HepG2 (cell line): ENCODE data around the gene IQCE. TPM values are rescaled to one million over a fixed set of nuclear protein-coding genes. Genes with fewer than 3 reads are reported as not detected.

ENCODE experiments used
- AFF4 ChIP-seq: sonication (generic); formaldehyde crosslinking; IDR thresholded peaks from 2 replicates; pipeline ENCODE4 v1.4.0; 2020; ENCODE audit warnings: missing genetic modification reagents
- CBFB ChIP-seq: sonication (generic); formaldehyde crosslinking; IDR thresholded peaks from 2 replicates; pipeline ENCODE4 v1.4.0; 2020; ENCODE audit warnings: missing genetic modification reagents
- CHD4 ChIP-seq: fragments of 200-600 bp; sonication (generic); IDR thresholded peaks from 2 replicates; pipeline ENCODE4 v1.7.0; 2017; ENCODE audit warnings: mild to moderate bottlenecking, low read length, borderline replicate concordance
- CREM ChIP-seq, 2 experiments: sonication (generic) in 1 of 2; formaldehyde crosslinking in 1 of 2; IDR thresholded peaks; 2 replicates each; pipeline versions ENCODE4 v1.4.0 to v1.6.1; 2016 to 2020; ENCODE audit warnings: antibody characterized with exemption in 1 of 2, mild to moderate bottlenecking in 1 of 2, missing genetic modification reagents in 1 of 2
- HOXA5 ChIP-seq: sonication (generic); formaldehyde crosslinking; IDR thresholded peaks from 2 replicates; pipeline ENCODE4 v1.4.0; 2020; ENCODE audit warnings: missing genetic modification reagents
- KDM4B ChIP-seq: sonication (generic); formaldehyde crosslinking; IDR thresholded peaks from 2 replicates; pipeline ENCODE4 v1.4.0; 2020; ENCODE audit warnings: missing genetic modification reagents
- MAFF ChIP-seq: IDR thresholded peaks from 2 replicates; pipeline ENCODE4 v1.6.1; 2011; ENCODE audit warnings: low read depth, low read length, improper control_type of control experiment
- PAX8 ChIP-seq: sonication (generic); formaldehyde crosslinking; IDR thresholded peaks from 2 replicates; pipeline ENCODE4 v1.8.0; 2022; ENCODE audit warnings: mild to moderate bottlenecking, missing genetic modification reagents, borderline replicate concordance
- PLRG1 ChIP-seq: fragments of 450-650 bp; conservative IDR thresholded peaks from 2 replicates; pipeline ENCODE4 v1.6.1; 2016
- RXRB ChIP-seq: IDR thresholded peaks from 2 replicates; pipeline ENCODE4 v1.6.1; 2016; ENCODE audit warnings: borderline replicate concordance, missing genetic modification reagents, missing compliant biosample characterization
- SIN3B ChIP-seq: fragments of 150-350 bp; IDR thresholded peaks from 2 replicates; pipeline ENCODE4 v1.6.1; 2014; ENCODE audit warnings: low read length
- SIX1 ChIP-seq: sonication (generic); formaldehyde crosslinking; IDR thresholded peaks from 2 replicates; pipeline ENCODE4 v1.4.0; 2020; ENCODE audit warnings: missing genetic modification reagents, borderline replicate concordance
- SNAPC4 ChIP-seq: sonication (generic); formaldehyde crosslinking; IDR thresholded peaks from 2 replicates; pipeline ENCODE4 v1.4.0; 2020; ENCODE audit warnings: mild to moderate bottlenecking, missing genetic modification reagents
- SP4 ChIP-seq: sonication (generic); formaldehyde crosslinking; IDR thresholded peaks from 2 replicates; pipeline ENCODE4 v1.8.1; 2023; ENCODE audit warnings: mild to moderate bottlenecking, missing genetic modification reagents
- TBX2 ChIP-seq: sonication (generic); formaldehyde crosslinking; IDR thresholded peaks from 2 replicates; pipeline ENCODE4 v1.5.0; 2020; ENCODE audit warnings: missing genetic modification reagents, mild to moderate bottlenecking, borderline replicate concordance
- THYN1 ChIP-seq: sonication (generic); formaldehyde crosslinking; IDR thresholded peaks from 2 replicates; pipeline ENCODE4 v1.8.1; 2023; ENCODE audit warnings: low read depth, mild to moderate bottlenecking, moderate library complexity, missing genetic modification reagents, borderline replicate concordance
- ZNF292 ChIP-seq: sonication (generic); formaldehyde crosslinking; IDR thresholded peaks from 2 replicates; pipeline ENCODE4 v1.8.1; 2022; ENCODE audit warnings: mild to moderate bottlenecking, low read depth, missing genetic modification reagents, borderline replicate concordance
- ZNF530 ChIP-seq: sonication (generic); formaldehyde crosslinking; IDR thresholded peaks from 2 replicates; pipeline ENCODE4 v1.5.0; 2020; ENCODE audit warnings: low read depth, mild to moderate bottlenecking, missing genetic modification reagents
- ZNF572 ChIP-seq: sonication (generic); formaldehyde crosslinking; IDR thresholded peaks from 2 replicates; pipeline ENCODE4 v1.5.1; 2020; ENCODE audit warnings: mild to moderate bottlenecking, missing genetic modification reagents
- ZNF747 ChIP-seq: sonication (generic); formaldehyde crosslinking; IDR thresholded peaks from 2 replicates; pipeline ENCODE4 v1.8.1; 2023; ENCODE audit warnings: missing genetic modification reagents, mild to moderate bottlenecking, borderline replicate concordance
- ZNF878 ChIP-seq: sonication (generic); formaldehyde crosslinking; IDR thresholded peaks from 2 replicates; pipeline ENCODE4 v1.8.1; 2023; ENCODE audit warnings: mild to moderate bottlenecking, missing genetic modification reagents, moderate library complexity
- ZNF879 ChIP-seq: sonication (generic); formaldehyde crosslinking; IDR thresholded peaks from 2 replicates; pipeline ENCODE4 v1.8.1; 2023; ENCODE audit warnings: missing genetic modification reagents
- polyA plus RNA-seq, 8 experiments: library from polyadenylated mRNA; depleted of rRNA in 3 of 8; stranded (reverse) in 7 of 8; unstranded in 1 of 8; fragments of >200 nt; fragmentation: Illumina TruSeq in 4 of 8; extraction: Trizol in 4 of 8; gene quantifications; 2 replicates each; pipeline versions ENCODE4 v1.2.1 to v1.2.3, GENCODE V29; 2011 to 2016; ENCODE audit warnings: low read depth in 4 of 8, missing spikeins in 1 of 8, mixed read lengths in 1 of 8; ENCODE audit not compliant: insufficient read depth in 1 of 8
- total RNA-seq, 5 experiments: library from RNA; depleted of rRNA; stranded (reverse); fragments of >200 nt; fragmentation: Illumina TruSeq; extraction: Trizol; gene quantifications; 2 replicates each; pipeline ENCODE4 v1.2.3, GENCODE V29; 2016; ENCODE audit warnings: low read depth in 1 of 5

IQCE gene
- total and polyA plus RNA-seq, 2 of the 13 experiments (the other 11 are each of a cell fraction or from before 2014, with no cell fraction given): 1.5 to 2.5 TPM

GRCh38 chr7:2621948-2622640 is 63.3 kb downstream of the IQCE start (continued):
- TF ChIP-seq AFF4 (CRISPR knock-in tag) (no peak), SP4 (CRISPR knock-in tag) (peak; percentile 70; the same call in 1 of the 2 replicates), SIN3B (no peak), ZNF530 (no peak), PAX8 (CRISPR knock-in tag) (no peak), MAFF (no peak), SNAPC4 (CRISPR knock-in tag) (peak; percentile 97), HOXA5 (CRISPR knock-in tag) (0 out of 2 replicates have a peak, but pooled peaks have one; percentile 54), CHD4 (no peak), SIX1 (CRISPR knock-in tag) (0 out of 2 replicates have a peak, but pooled peaks have one; percentile 21), ZNF292 (CRISPR knock-in tag) (peak; percentile 80), KDM4B (CRISPR knock-in tag) (no peak; the same call in 1 of the 2 replicates), CBFB (peak; percentile 66; the same call in 1 of the 2 replicates), CREM (IDR thresholded peaks at IDR 0.05) (peak; percentile 85), CREM (CRISPR knock-in tag; IDR thresholded peaks at IDR 0.05) (no peak), ZNF879 (CRISPR knock-in tag) (no peak), RXRB (CRISPR knock-in tag) (peak; percentile 88), ZNF572 (CRISPR knock-in tag) (peak; percentile 55; the same call in 1 of the 2 replicates), ZNF747 (CRISPR knock-in tag) (peak; percentile 81; the same call in 1 of the 2 replicates), THYN1 (no peak), PLRG1 (no peak), ZNF878 (CRISPR knock-in tag) (0 out of 2 replicates have a peak, but pooled peaks have one; percentile 54), TBX2 (CRISPR knock-in tag) (peak; percentile 82)
